HepG2 (cell line): Measurements from ENCODE around the gene KCTD15. TPM values are rescaled to one million over a fixed set of nuclear protein-coding genes. Genes with fewer than 3 reads are reported as not detected.
A peak's percentile ranks its signal among the peaks of the same experiment; 100 is the strongest.

Experiments
- FOXP1 ChIP-seq, 2 experiments: fragments of 450-650 bp in 1 of 2; IDR thresholded peaks; 2 replicates each; pipeline ENCODE4 v1.6.1; 2017 to 2018; ENCODE audit warnings: antibody characterized with exemption in 1 of 2
- HNF4A ChIP-seq: sonication (generic); formaldehyde crosslinking; IDR thresholded peaks from 2 replicates; pipeline ENCODE4 v1.4.0; 2020; ENCODE audit warnings: missing genetic modification reagents
- JUNB ChIP-seq: sonication (generic); formaldehyde crosslinking; IDR thresholded peaks from 2 replicates; pipeline ENCODE4 v1.8.0; 2022; ENCODE audit warnings: missing genetic modification reagents, mild to moderate bottlenecking, borderline replicate concordance
- KAT8 ChIP-seq: IDR thresholded peaks from 2 replicates; pipeline ENCODE4 v1.6.1; 2016; ENCODE audit warnings: missing genetic modification reagents, missing compliant biosample characterization
- NCOA1 ChIP-seq: sonication (generic); formaldehyde crosslinking; IDR thresholded peaks from 2 replicates; pipeline ENCODE4 v1.9.0; 2021; ENCODE audit warnings: missing genetic modification reagents
- PPARG ChIP-seq: conservative IDR thresholded peaks from 2 replicates; pipeline ENCODE4 v1.6.1; 2016; ENCODE audit warnings: missing biosample characterization, missing genetic modification reagents
- RXRB ChIP-seq: IDR thresholded peaks from 2 replicates; pipeline ENCODE4 v1.6.1; 2016; ENCODE audit warnings: borderline replicate concordance, missing genetic modification reagents, missing compliant biosample characterization
- ZBTB26 ChIP-seq: IDR thresholded peaks from 2 replicates; pipeline ENCODE4 v1.6.1; 2016; ENCODE audit warnings: missing compliant biosample characterization, missing genetic modification reagents, borderline replicate concordance
- ZFP91 ChIP-seq: sonication (generic); formaldehyde crosslinking; IDR thresholded peaks from 2 replicates; pipeline ENCODE4 v1.9.0; 2022; ENCODE audit warnings: missing genetic modification reagents, mild to moderate bottlenecking, borderline replicate concordance
- ZMYM4 ChIP-seq: sonication (generic); formaldehyde crosslinking; IDR thresholded peaks from 2 replicates; pipeline ENCODE4 v1.8.1; 2023; ENCODE audit warnings: mild to moderate bottlenecking, missing genetic modification reagents
- ZNF468 ChIP-seq: sonication (generic); formaldehyde crosslinking; IDR thresholded peaks from 2 replicates; pipeline ENCODE4 v1.8.0; 2022; ENCODE audit warnings: mild to moderate bottlenecking, moderate library complexity, missing genetic modification reagents
- ZNF777 ChIP-seq: sonication (generic); formaldehyde crosslinking; IDR thresholded peaks from 2 replicates; pipeline ENCODE4 v1.4.0; 2020; ENCODE audit warnings: missing genetic modification reagents
- ZNF790 ChIP-seq: sonication (generic); formaldehyde crosslinking; IDR thresholded peaks from 2 replicates; pipeline ENCODE4 v1.8.0; 2022; ENCODE audit warnings: missing genetic modification reagents, mild to moderate bottlenecking, borderline replicate concordance
- ZSCAN12 ChIP-seq: sonication (generic); formaldehyde crosslinking; IDR thresholded peaks from 2 replicates; pipeline ENCODE4 v1.9.0; 2021; ENCODE audit warnings: mild to moderate bottlenecking, missing genetic modification reagents
- ZUFSP ChIP-seq: sonication (generic); formaldehyde crosslinking; IDR thresholded peaks from 2 replicates; pipeline ENCODE4 v1.9.0; 2021; ENCODE audit warnings: missing genetic modification reagents, mild to moderate bottlenecking, borderline replicate concordance
- polyA plus RNA-seq, 8 experiments: library from polyadenylated mRNA; depleted of rRNA in 3 of 8; stranded (reverse) in 7 of 8; unstranded in 1 of 8; fragments of >200 nt; fragmentation: Illumina TruSeq in 4 of 8; extraction: Trizol in 4 of 8; gene quantifications; 2 replicates each; pipeline versions ENCODE4 v1.2.1 to v1.2.3, GENCODE V29; 2011 to 2016; ENCODE audit warnings: low read depth in 4 of 8, missing spikeins in 1 of 8, mixed read lengths in 1 of 8; ENCODE audit not compliant: insufficient read depth in 1 of 8
- total RNA-seq, 5 experiments: library from RNA; depleted of rRNA; stranded (reverse); fragments of >200 nt; fragmentation: Illumina TruSeq; extraction: Trizol; gene quantifications; 2 replicates each; pipeline ENCODE4 v1.2.3, GENCODE V29; 2016; ENCODE audit warnings: low read depth in 1 of 5
- TF ChIP-seq, protein P1 (sequence below), 2 experiments: fragments of 450-650 bp in 1 of 2; sonication (generic) in 1 of 2; formaldehyde crosslinking in 1 of 2; IDR thresholded peaks; 2 replicates each; pipeline versions ENCODE4 v1.6.1 to v1.8.0; 2016 to 2022; ENCODE audit warnings: antibody characterized with exemption in 1 of 2, mild to moderate bottlenecking in 1 of 2, missing genetic modification reagents in 1 of 2

Gene KCTD15
- total and polyA plus RNA-seq, 2 of the 13 experiments (the other 11 are each of a cell fraction or from before 2014, with no cell fraction given): 13.2 to 16.7 TPM

DNA sequence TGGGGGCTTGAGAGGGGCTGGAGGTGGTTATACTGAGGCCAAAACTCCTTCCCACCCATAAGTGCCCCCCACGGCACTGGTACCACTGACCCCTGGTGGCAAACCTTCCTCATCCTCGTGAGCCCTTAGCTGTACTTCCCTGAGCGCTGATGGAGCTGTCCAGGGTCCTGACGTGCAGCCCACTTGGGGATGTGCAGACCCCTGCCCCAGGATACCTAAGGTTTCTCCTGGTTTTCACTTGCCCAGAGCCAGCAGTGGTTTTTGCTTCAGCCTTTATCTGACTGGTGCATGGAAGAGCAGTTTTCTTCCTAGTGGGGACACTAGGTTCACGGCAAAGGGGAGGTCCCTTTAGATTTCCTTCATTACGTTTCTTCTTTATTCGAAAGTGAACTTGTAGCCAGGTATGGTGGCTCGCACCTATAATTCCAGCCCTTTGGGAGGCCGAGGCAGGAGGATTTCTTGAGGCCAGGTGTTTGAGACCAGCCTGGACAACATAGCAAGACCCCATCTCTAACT is 28.7 kb upstream of the KCTD15 start (continued):
- TF ChIP-seq ZUFSP (CRISPR knock-in tag) (no peak), ZNF790 (CRISPR knock-in tag) (peak; percentile 82; the same call in 1 of the 2 replicates), RXRB (CRISPR knock-in tag) (peak; percentile 45; the same call in 1 of the 2 replicates), HNF4A (CRISPR knock-in tag) (no peak), JUNB (CRISPR knock-in tag) (no peak), PPARG (CRISPR knock-in tag) (peak; percentile 26; the same call in 1 of the 2 replicates), ZNF777 (CRISPR knock-in tag) (peak; percentile 49; the same call in 1 of the 2 replicates), ZFP91 (CRISPR knock-in tag) (no peak), ZNF468 (CRISPR knock-in tag) (no peak), ZBTB26 (CRISPR knock-in tag) (peak; percentile 74), KAT8 (no peak), FOXP1 (IDR thresholded peaks at IDR 0.05) (no peak), FOXP1 (CRISPR knock-in tag; IDR thresholded peaks at IDR 0.05) (no peak), NCOA1 (CRISPR knock-in tag) (no peak), ZMYM4 (no peak), ZSCAN12 (CRISPR knock-in tag) (peak; percentile 64; the same call in 1 of the 2 replicates)
- TF ChIP-seq, protein P1, sequence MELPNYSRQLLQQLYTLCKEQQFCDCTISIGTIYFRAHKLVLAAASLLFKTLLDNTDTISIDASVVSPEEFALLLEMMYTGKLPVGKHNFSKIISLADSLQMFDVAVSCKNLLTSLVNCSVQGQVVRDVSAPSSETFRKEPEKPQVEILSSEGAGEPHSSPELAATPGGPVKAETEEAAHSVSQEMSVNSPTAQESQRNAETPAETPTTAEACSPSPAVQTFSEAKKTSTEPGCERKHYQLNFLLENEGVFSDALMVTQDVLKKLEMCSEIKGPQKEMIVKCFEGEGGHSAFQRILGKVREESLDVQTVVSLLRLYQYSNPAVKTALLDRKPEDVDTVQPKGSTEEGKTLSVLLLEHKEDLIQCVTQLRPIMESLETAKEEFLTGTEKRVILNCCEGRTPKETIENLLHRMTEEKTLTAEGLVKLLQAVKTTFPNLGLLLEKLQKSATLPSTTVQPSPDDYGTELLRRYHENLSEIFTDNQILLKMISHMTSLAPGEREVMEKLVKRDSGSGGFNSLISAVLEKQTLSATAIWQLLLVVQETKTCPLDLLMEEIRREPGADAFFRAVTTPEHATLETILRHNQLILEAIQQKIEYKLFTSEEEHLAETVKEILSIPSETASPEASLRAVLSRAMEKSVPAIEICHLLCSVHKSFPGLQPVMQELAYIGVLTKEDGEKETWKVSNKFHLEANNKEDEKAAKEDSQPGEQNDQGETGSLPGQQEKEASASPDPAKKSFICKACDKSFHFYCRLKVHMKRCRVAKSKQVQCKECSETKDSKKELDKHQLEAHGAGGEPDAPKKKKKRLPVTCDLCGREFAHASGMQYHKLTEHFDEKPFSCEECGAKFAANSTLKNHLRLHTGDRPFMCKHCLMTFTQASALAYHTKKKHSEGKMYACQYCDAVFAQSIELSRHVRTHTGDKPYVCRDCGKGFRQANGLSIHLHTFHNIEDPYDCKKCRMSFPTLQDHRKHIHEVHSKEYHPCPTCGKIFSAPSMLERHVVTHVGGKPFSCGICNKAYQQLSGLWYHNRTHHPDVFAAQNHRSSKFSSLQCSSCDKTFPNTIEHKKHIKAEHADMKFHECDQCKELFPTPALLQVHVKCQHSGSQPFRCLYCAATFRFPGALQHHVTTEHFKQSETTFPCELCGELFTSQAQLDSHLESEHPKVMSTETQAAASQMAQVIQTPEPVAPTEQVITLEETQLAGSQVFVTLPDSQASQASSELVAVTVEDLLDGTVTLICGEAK (IDR thresholded peaks at IDR 0.05): no peak
- TF ChIP-seq, protein P1 (CRISPR knock-in tag; IDR thresholded peaks at IDR 0.05): 0 out of 2 replicates have a peak, but pooled peaks have one; percentile 22
